DLD1 (cell line): ENCODE measurements around the gene TMEM121.

ENCODE experiments used
- in situ Hi-C: cut with HindIII; loops from 2 replicates; pipeline ENCODE4 v1.10.0; 2017; ENCODE audit warnings: low sequenced_read_pairs

The TMEM121 gene

DNA sequence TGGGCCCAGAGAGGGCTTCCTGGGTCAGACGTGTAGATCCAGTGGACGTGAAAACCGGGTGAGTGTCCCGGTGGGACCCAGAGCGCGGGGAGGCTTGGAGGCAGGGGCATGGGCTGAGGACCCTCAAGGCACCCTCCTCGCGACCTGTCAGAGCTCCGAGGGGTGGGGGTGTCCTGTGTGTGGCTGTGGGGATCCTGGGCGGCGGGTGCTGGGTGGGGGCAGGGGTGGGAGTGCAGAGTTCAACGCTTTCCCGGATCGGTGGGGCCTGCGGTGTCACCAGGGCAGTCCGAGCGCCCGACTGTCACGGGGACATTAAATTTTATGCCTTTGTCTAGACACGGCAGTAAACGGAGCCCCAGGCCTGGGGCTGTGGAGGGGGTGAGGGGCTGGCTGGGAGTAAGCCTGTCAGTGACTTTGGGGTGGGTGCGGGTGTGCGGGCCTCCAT lies 1.0 kb downstream of the TMEM121 start:
- in situ Hi-C loops, result no loop called here

- in situ Hi-C loops, result no loop called here
Measured at GRCh38 chr14:105527826-105528585, 1.6 kb downstream of the TMEM121 start.

GRCh38 chr14:105528586-105529318 lies 2.4 kb downstream of the TMEM121 start:
- in situ Hi-C loops, result no loop called here

DNA sequence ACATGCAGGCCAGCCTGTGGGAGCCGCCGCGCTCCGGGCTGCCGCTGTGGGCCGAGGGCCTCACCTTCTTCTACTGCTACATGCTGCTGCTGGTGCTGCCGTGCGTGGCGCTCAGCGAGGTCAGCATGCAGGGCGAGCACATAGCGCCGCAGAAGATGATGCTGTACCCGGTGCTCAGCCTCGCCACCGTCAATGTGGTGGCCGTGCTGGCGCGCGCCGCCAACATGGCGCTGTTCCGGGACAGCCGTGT lies 2.9 kb downstream of the TMEM121 start:
- in situ Hi-C loops, result no loop called here

DNA sequence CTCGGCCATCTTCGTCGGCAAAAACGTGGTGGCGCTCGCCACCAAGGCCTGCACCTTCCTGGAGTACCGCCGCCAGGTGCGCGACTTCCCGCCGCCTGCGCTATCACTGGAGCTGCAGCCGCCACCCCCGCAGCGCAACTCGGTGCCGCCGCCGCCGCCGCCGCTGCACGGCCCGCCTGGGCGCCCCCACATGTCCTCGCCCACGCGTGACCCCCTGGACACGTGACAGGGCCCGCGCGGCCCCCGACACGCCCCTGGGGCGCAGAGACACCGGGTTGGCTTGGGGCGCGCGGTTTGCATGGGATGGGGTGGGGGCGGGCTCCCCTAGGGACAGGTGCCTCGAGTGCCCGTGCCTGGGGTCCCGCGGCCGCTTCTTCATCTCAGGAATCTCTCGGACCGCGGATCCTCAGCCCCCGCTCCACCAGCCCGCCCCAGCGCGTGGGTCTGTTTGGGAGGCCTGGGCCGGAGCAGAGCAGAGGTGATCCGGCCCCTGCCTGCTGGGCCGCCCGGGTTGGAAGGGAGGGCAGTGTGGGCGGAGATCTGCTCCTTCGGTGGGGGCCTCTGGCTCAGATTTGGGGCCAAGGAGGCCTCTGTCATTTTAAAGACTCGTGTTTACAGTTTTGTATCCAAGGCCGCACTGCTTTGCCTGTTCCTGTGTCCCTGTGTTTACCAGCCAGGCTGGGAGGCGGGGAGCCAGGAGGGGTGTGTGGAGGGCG lies 3.3 kb downstream of the TMEM121 start:
- in situ Hi-C loops, result no loop called here

- in situ Hi-C loops, result no loop called here
Measured at GRCh38 chr14:105530285-105531087, 4.1 kb downstream of the TMEM121 start.

- in situ Hi-C loops, result no loop called here
Measured at GRCh38 chr14:105531088-105531893, 4.9 kb downstream of the TMEM121 start.

GRCh38 chr14:105531894-105532623 lies 5.7 kb downstream of the TMEM121 start:
- in situ Hi-C loops, result no loop called here

DNA sequence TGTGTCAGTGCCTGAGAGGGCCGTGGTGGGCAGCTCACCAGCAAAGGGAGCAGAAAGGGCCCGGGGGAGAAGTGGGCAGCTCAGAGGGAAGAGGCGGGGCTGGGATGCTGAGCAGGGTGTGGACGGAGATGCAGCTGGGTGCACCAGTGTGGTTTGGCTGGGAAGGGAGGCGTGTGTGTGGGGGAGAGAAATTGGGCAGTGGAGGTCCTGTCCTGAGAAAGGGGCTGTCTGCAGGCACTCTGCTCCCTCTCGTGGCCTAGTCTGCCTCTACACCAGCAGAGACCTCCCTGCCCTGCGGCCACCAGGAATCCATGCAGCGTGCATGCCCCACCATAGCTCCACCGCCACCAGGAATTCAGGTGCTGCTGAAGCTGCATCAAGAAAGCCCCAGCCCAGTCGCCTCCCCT lies 6.4 kb downstream of the TMEM121 start:
- in situ Hi-C loops, result no loop called here

DNA sequence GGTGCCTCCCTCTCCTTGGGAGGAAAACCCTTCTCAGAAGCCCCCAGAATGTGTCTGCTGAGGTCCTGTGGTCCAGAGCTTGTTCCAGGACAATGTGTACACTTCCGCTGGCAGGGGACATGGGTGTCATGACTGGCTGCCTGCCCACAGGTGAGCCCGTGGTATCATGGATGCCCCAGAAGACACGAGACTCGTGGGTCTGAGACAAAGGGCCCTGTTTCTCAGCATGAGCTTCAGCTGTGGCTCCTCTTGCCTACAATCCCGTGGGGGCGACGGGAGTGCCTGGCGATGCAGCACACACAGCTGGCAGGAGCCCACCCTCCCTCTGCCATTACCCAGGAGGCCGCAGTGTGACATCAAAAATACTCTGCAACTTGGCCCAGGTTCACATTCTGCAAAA lies 7.0 kb downstream of the TMEM121 start:
- in situ Hi-C loops, result no loop called here

- in situ Hi-C loops, result no loop called here
Measured at GRCh38 chr14:105533811-105534498, 7.6 kb downstream of the TMEM121 start.

- in situ Hi-C loops, result no loop called here
Measured at GRCh38 chr14:105534586-105534985, 8.2 kb downstream of the TMEM121 start.

DNA sequence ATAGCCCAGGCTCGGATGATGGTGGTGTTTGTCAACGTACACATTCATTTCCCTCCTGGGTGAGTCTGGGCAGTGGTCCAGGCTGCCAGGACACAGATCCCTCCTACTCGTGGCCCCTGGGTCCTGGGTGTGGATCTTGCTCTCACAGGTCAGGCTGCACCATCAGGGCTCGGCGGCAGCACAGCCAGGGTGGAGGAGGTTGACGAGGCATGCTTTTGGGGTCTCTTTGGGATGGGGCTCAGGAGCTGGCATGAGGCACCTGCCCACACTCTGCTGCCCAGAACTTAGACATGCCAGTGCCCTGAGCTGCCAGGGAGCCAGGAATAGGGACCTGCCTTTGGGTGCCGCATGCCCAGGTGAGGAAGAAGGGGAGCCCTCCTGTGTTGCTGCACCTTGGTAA lies 9.7 kb downstream of the TMEM121 start:
- in situ Hi-C loops, result no loop called here

- in situ Hi-C loops, result no loop called here
Measured at GRCh38 chr14:105536691-105537579, 10.6 kb downstream of the TMEM121 start.

GRCh38 chr14:105537580-105538474 lies 11.4 kb downstream of the TMEM121 start:
- in situ Hi-C loops, result no loop called here

- in situ Hi-C loops, result no loop called here
Measured at GRCh38 chr14:105538481-105539049, 12.2 kb downstream of the TMEM121 start.

DNA sequence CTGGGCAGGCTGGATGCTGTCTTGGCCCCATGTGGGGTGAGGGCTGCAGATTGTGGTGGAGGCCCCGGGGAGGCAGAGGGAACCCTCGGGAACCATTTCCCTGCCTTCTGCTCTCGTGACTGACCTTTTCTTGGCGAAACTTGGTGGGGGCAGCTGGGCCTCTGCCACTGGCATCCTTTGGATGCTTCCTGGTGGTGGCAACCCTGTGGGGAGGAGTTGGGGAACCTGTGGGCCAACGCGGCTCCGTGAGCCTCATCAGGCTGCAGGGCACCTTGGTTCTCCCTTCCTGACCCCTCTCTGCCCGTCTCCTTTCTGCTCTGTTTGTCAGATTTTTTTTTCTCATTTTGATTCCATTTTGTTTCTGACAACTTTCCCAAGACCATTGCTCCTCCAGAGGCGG lies 14.4 kb downstream of the TMEM121 start:
- in situ Hi-C loops, result no loop called here
